Sigmoid colon (tissue), 7 donors: Measurements from ENCODE around the gene ENKUR. TPM values are rescaled to one million over a fixed set of nuclear protein-coding genes. Genes with fewer than 3 reads are reported as not detected.

Experiments
- DNase-seq: peaks from one replicate; pipeline ENCODE4 v3.0.0-alpha.2; 2019
- H3K27ac ChIP-seq, 4 donors: fragments of 200-600 bp; sonication (generic); one replicate each; pipeline ENCODE4 v1.5.1; 2016 to 2019; ENCODE audit warnings: mild to moderate bottlenecking in 1 of 4
- H3K27me3 ChIP-seq, 3 donors: fragments of 200-600 bp; sonication (generic); one replicate each; pipeline ENCODE4 v1.5.1; 2019; ENCODE audit warnings: mild to moderate bottlenecking in 1 of 3
- H3K36me3 ChIP-seq, 4 donors: fragments of 200-600 bp; sonication (generic); one replicate each; pipeline ENCODE4 v1.5.1; 2016 to 2019
- H3K4me1 ChIP-seq, 4 donors: fragments of 200-600 bp; sonication (generic); one replicate each; pipeline ENCODE4 v1.5.1; 2017 to 2019
- H3K4me3 ChIP-seq, 4 donors: fragments of 200-600 bp; sonication (generic); one replicate each; pipeline ENCODE4 v1.5.1; 2017 to 2019; ENCODE audit warnings: mild to moderate bottlenecking in 2 of 4, moderate library complexity in 1 of 4
- H3K9me3 ChIP-seq, 4 donors: fragments of 200-600 bp in 3 of 4; sonication (generic) in 3 of 4; one replicate each; pipeline versions ENCODE4 v1.5.1 to v1.6.1; 2013 to 2019
- CTCF ChIP-seq, 4 experiments: fragments of 450-650 bp in 3 of 4; fragments of 200-600 bp in 1 of 4; IDR thresholded peaks; one replicate each; pipeline ENCODE4 v1.5.1; 2016 to 2019; ENCODE audit warnings: antibody characterized with exemption in 4 of 4, mild to moderate bottlenecking in 3 of 4, moderate library complexity in 2 of 4
- EP300 ChIP-seq, 4 donors: sonication (generic); formaldehyde crosslinking; IDR thresholded peaks; one replicate each; pipeline ENCODE4 v1.6.1; 2017; ENCODE audit warnings: antibody characterized with exemption in 4 of 4
- POLR2A ChIP-seq, 2 donors: fragments of 450-650 bp; IDR thresholded peaks; one replicate each; pipeline ENCODE4 v1.6.1; 2016; ENCODE audit warnings: antibody characterized with exemption in 2 of 2, mild to moderate bottlenecking in 2 of 2, moderate library complexity in 2 of 2
- POLR2AphosphoS5 ChIP-seq, 4 donors: sonication (generic); formaldehyde crosslinking; IDR thresholded peaks; one replicate each; pipeline ENCODE4 v1.6.1; 2017; ENCODE audit warnings: antibody characterized with exemption in 4 of 4
- WGBS, 2 donors: extraction: QIAGEN DNeasy Blood & Tissue Kit; methylation state at CpG; one replicate each; pipeline ENCODE4 v1.1.7; 2013; 5-methylcytosine and 5-hydroxymethylcytosine counted together
- intact Hi-C: fragments of 100-400 bp; cut with DNase I; formaldehyde crosslinking; loops from one replicate; pipeline ENCODE4 v1.15.1; 2023
- polyA plus RNA-seq, 3 donors: library from polyadenylated mRNA; stranded (reverse); fragments of 200-250 nt; gene quantifications; one replicate each; pipeline ENCODE4 v1.2.3, GENCODE V29; 2013
- total RNA-seq, 4 donors: library from RNA; depleted of rRNA; stranded (reverse); fragments of >200 nt; gene quantifications; one replicate each; pipeline ENCODE4 v1.1.0, GENCODE V29; 2016
- donor health status: healthy with polysubstance abuse.
- donor health status: Bipolar disorder and iron deficiency.
- donor health status: healthy.

Gene ENKUR
- total and polyA plus RNA-seq, 7 donors: under 0.01 to 0.60 TPM; not detected in 5

- Histone ChIP-seq H3K9me3 (no peaks in the 10 kb centered on the region), H3K27me3 (no peaks in the 10 kb centered on the region), H3K4me1 (no peaks in the 10 kb centered on the region), H3K27ac (no peak overlapping the region), H3K4me3 (no peak overlapping the region), H3K36me3 (no peaks in the 10 kb centered on the region)
- TF ChIP-seq POLR2A (IDR thresholded peaks at IDR 0.05) (no peak), EP300 (IDR thresholded peaks at IDR 0.05) (no peak), CTCF (IDR thresholded peaks at IDR 0.05) (no peak), POLR2AphosphoS5 (IDR thresholded peaks at IDR 0.05) (no peak)
- intact Hi-C loops: no loop called here
- no peak for DNase-seq
- WGBS, 2 donors: 94% methylated on average over 13 of the region's 13 CpGs
Measured at GRCh38 chr10:24991298-24991697, 24.7 kb downstream of the ENKUR start.

GRCh38 chr10:24989867-24990266 lies 26.1 kb downstream of the ENKUR start:
- H3K4me3 ChIP-seq: no peak overlapping the region
- H3K4me1 ChIP-seq: no peaks in the 10 kb centered on the region
- TF ChIP-seq EP300 (IDR thresholded peaks at IDR 0.05) (no peak), CTCF (IDR thresholded peaks at IDR 0.05) (peak in 1 of 4 experiments; percentile 25)
- no peaks in the 10 kb centered on the region for H3K27me3 ChIP-seq
- intact Hi-C loops: loop anchor here (2.0 kb wide), 1 partner anchor 347 kb away; no protein-coding TSS in a partner anchor
- 28 to 41% methylated on average over 1 of the region's 1 CpG for WGBS, 2 donors
- H3K27ac ChIP-seq: no peak overlapping the region
- DNase-seq: no peak
- no peaks in the 10 kb centered on the region for H3K36me3 ChIP-seq
- no peaks in the 10 kb centered on the region for H3K9me3 ChIP-seq

- intact Hi-C loops: loop anchor here (2.0 kb wide), 1 partner anchor 346 kb away; no protein-coding TSS in a partner anchor
- no peaks in the 10 kb centered on the region for H3K36me3 ChIP-seq
Measured at GRCh38 chr10:24988831-24989640, 26.9 kb downstream of the ENKUR start.

GRCh38 chr10:24984906-24985305 lies 31.1 kb downstream of the ENKUR start:
- 60 to 85% methylated on average over 3 of the region's 3 CpGs for WGBS, 2 donors
- Histone ChIP-seq H3K9me3 (no peaks in the 10 kb centered on the region), H3K4me3 (no peak overlapping the region), H3K27ac (no peak overlapping the region), H3K4me1 (no peaks in the 10 kb centered on the region), H3K27me3 (no peaks in the 10 kb centered on the region), H3K36me3 (no peaks in the 10 kb centered on the region)
- DNase-seq: no peak
- intact Hi-C loops: no loop called here
- no peak for TF ChIP-seq POLR2AphosphoS5 (IDR thresholded peaks at IDR 0.05)
- no peak for TF ChIP-seq CTCF (IDR thresholded peaks at IDR 0.05)
- TF ChIP-seq EP300 (IDR thresholded peaks at IDR 0.05): no peak
- no peak for TF ChIP-seq POLR2A (IDR thresholded peaks at IDR 0.05)

More at GRCh38 chr10:24988831-24989640, 26.9 kb downstream of the ENKUR start:
- Histone ChIP-seq H3K27ac (no peak overlapping the region), H3K4me1 (no peaks in the 10 kb centered on the region), H3K4me3 (no peak overlapping the region), H3K9me3 (no peaks in the 10 kb centered on the region), H3K27me3 (no peaks in the 10 kb centered on the region)
- 68 to 86% methylated on average over 12 of the region's 12 CpGs for WGBS, 2 donors
- no peak for TF ChIP-seq EP300 (IDR thresholded peaks at IDR 0.05)
- TF ChIP-seq POLR2A (IDR thresholded peaks at IDR 0.05): no peak
- no peak for TF ChIP-seq POLR2AphosphoS5 (IDR thresholded peaks at IDR 0.05)
- no peak for TF ChIP-seq CTCF (IDR thresholded peaks at IDR 0.05)
- DNase-seq: no peak
